NCI-H128 (cell line): ENCODE results near the gene GPRIN1.
A peak's percentile ranks its signal among the peaks of the same experiment; 100 is the strongest.
"Not testable (repeated sequence)": the region's sequence is repeated elsewhere in the genome, so short reads cannot be mapped to it uniquely, and the experiment has no call there.

Experiments used
- DNase-seq: peaks from one replicate; lab custom pipeline; 2025; ENCODE audit not compliant: unreplicated experiment; lab: John Stamatoyannopoulos, UW

The GPRIN1 gene

DNA sequence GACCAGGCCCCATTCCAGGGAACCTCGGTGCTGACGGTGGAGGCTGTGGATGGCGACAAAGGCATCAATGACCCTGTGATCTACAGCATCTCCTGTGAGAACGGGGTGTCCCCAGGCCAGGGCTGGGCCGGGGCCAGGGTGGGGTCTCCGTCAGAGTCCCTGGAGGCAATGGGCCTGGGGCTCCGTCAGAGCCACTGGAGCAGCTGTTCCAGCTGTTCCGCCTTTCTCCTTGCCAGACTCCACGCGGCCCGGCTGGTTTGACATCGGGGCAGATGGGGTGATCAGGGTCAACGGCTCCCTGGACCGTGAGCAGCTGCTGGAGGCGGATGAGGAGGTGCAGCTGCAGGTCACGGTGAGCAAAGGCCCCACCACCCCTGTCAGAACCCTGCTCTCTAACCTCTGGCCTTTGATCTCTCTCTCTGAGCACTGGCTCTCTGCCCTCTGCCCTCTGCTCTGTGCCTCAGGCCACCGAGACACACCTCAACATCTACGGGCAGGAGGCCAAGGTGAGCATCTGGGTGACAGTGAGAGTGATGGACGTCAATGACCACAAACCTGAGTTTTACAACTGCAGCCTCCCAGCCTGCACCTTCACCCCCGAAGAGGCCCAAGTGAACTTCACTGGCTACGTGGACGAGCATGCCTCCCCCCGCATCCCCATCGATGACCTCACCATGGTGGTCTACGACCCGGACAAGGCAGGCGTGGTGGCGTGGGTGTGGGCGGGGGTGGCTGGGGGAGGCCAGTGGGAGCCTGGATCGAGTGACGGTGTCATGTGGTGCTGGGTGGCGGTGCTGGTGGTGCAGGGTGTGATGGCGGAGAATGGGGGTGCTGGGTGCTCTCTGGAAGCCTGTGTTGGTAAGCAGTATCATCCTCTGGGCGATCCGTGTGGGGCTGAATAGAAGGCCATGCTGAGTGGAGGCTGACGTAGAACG lies 34.2 kb downstream of the GPRIN1 start:
- DNase-seq: no peak

DNA sequence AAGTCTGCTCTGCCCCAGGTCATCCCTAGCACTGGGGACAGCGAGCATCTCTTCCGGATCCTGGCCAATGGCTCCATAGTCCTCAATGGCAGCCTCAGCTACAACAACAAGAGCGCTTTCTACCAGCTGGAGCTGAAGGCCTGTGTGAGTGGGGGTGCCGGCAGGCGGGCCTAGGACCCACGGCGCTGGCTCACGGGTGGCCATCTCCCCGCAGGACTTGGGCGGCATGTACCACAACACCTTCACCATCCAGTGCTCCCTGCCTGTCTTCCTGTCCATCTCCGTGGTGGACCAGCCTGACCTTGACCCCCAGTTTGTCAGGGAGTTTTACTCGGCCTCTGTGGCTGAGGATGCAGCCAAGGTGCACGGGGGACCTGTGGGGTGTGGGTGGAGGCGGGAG lies 34.9 kb downstream of the GPRIN1 start:
- no peak for DNase-seq

DNA sequence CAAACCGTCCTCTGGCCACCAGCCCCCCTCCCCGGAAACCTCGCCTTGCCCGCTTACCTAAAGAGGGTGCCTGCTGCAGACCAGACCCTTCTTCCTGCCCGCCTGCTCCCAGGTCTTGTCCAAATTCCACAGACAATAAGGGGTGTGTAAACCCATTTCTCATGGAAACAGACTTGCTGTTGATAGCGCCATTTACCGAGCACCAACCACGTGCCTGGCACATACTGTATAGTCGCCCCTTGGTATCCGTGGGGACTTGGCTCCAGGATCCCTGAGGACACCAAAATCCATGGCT lies 35.7 kb downstream of the GPRIN1 start:
- DNase-seq: no peak

DNA sequence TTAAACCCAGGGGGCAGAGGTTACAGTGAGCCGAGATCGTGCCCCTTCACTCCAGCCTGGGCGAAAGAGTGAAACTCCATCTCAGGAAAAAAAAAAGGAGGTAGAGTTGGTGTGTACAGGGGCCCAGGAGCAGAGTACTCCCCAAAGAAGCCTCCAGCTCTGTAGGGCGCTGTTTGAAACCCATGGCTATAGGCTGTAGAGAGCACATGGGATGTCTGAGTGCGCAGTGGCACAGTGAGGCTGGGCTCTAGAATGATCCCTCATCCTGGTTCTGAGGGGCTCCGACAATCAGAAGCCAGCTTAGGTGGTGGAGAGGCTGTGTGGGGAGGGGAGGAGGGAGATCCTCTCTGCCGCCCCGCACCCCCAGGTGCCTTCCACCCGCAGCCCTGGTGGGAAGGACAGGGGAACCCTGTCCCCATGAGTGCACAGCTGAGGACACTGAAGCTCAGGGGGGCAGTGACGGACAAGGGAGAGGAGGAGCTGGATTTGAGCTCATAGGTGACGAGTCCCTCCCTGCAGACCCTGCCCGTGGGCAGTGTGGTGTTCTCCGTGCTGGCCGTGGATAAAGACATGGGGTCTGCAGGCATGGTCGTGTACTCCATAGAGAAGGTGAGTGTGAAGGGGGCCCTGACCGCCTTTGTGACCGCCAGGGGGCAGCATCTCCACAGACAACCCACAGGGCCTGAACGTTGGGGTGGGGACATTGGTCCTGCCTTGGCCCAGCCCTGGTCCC lies 36.2 kb downstream of the GPRIN1 start:
- DNase-seq: peak; percentile 0

DNA sequence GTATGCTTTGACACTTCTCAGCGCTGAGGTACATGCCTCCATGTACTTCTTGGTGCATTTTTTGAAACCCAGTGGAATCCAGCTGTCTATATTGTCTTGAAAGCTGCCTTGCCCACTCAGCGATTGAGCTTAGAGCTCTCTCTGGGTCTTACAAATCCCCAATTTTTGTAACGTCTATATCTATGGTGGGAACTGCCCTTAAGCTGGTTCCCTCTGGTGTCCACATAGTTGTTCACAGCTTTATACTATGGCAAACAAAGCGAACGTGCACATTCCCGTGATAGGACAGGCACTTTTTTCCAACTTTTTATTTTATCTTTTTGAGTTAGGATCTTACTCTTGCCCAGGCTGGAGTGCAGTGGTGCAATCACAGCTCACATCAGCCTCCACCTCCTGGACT lies 39.9 kb downstream of the GPRIN1 start:
- no peak for DNase-seq

DNA sequence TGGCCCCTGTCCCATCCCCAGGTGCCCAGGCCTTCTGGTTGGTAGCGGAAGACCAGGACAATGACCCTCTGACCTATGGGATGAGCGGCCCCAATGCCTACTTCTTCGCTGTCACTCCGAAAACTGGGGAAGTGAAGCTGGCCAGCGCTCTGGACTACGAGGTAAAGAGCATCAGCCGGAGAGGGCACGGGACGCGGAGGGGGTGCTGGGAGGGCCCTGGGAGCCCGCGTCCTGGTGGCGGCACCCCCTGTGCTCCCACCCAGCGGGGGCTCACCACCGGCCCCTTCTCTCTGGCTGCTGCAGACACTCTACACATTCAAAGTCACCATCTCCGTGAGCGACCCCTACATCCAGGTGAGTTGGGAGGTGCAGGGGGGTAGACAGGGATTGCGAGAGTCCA lies 41.3 kb downstream of the GPRIN1 start:
- DNase-seq: no peak

DNA sequence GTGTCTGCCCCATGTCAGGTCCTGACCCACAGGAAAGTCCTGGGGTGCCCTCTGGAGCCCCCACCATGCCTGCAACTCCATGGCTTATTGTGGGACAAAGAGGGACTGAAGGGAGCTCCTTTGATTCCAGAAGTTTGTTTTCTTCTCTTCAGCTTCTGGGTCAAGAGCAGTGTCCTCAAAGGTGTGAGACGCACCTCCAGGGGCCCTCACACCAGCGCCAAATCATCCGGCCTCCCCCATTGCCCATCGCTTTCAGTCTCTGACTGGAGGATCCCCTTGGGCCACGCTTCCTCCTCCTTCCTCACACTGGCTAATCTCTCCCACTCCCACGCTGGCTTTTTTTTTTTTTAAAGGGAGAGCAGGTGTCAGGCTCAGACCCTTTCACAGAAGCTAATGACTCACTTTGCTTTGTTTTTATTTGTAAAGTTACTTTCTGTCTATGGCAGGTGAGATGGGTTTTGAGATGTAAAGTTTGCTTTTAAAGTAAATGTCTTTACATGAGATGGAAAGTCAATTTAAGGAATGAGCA lies 44.1 kb downstream of the GPRIN1 start:
- DNase-seq: no peak

DNA sequence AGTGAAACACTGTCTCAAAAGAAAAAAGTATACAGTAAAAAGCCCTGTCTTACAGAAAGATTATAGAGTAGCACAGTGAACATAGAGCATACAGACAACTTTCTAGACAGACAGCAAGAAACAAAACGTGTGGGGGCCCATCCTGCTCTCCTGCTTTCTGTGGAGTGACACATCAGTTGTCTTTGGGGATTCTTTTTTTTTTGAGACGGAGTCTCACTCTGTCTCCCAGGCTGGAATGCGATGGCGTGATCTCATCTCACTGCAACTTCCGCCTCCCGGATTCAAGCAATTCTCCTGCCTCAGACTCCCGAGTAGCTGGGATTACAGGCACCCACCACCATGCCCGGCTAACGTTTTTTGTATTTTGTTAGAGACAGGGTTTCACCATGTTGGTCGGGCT lies 46.0 kb downstream of the GPRIN1 start:
- no peak for DNase-seq

DNA sequence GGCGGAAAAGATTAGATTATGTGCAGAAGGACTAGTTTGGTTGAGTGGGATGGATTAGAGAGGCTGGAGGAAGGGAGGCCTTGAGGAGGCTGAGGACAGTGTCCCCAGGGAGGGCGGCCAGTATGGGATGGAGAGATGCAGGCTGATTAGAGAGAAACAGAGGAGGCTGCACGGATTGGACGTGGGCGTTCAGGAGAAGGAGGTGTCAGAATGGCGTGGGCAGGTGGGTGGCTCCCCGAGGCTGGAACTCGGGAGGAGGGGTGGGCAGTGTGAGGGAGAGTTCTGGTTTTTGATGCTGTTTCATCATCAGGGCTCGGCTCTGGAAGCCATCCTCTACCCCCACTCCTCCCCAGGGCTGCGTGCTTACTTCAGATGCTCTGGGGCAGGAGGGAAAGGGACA lies 47.8 kb downstream of the GPRIN1 start:
- DNase-seq: no peak

DNA sequence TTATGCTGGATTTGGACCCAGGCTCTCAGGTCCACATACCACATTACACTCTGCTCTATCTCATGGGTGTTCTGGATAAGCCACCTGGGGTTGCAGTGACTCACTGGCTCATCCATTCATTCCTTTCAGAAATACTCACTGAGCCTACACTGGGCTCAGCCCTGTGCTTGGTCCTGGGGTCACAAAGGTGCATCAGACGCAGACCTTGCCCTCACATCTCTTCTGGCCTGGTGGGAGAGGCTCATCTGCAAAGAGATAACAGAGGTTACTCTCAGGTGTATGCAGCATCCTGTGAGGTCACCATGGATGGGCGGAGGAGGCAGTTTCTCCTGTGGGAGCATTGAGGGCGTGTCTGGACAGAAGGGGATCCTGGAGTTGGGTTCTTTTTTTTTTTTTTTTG lies 48.7 kb downstream of the GPRIN1 start:
- no peak for DNase-seq

DNA sequence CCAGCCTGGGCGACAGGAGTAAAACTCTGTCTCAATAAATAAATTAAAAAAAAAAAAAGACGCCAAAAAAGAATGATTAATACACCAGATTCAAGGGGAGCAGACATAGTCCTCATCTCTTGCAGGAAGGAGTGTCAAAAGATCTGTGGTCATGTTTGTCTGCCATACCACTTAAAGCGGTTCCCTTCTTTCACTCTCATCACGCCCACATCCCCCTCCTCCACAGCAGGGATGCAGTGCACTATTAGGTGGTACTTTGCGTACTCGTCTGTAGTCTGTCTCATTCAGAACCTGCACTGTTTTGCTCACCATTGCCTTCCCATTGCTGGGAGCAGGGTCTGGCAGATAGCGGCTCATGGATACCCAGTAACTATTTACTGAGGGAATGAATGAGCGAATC lies 49.6 kb downstream of the GPRIN1 start:
- DNase-seq: no peak

DNA sequence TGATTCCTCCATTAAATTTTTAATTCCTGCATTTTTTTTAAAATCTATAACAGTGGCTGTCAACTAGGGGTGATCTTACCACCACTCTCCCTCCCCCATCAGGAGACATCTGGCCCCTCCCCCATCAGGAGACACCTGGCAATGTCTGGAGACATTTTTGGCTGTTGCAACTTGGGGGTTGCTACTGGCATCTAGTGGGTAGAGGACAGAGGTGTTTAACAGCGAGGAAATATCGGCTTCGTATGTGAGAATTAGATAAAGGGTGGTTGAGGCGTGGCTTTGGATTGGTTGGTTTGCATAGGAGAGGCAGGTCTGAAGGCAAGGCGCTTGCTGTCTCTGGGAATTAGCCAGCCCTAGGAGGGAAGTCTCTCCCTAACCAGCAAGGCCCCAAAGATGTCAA lies 50.3 kb downstream of the GPRIN1 start:
- DNase-seq: no peak

DNA sequence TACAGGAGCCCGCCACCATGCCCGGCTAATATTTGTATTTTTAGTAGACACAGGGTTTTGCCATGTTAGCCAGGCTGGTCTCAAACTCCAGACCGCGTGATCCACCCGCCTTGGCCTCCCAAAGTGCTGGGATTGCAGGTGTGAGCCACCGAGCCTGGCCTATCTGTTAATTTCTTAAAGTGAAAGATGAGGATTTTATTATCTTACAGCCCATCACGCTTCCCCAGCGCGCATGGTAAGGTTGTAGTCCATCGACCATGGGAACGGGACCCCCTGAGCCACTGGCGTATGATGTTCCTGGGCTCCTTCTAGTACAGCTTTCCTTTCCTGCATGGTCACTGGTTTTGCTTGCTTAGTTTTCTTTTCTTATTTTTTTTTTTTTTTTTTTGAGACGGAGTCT lies 52.1 kb downstream of the GPRIN1 start:
- no peak for DNase-seq

DNA sequence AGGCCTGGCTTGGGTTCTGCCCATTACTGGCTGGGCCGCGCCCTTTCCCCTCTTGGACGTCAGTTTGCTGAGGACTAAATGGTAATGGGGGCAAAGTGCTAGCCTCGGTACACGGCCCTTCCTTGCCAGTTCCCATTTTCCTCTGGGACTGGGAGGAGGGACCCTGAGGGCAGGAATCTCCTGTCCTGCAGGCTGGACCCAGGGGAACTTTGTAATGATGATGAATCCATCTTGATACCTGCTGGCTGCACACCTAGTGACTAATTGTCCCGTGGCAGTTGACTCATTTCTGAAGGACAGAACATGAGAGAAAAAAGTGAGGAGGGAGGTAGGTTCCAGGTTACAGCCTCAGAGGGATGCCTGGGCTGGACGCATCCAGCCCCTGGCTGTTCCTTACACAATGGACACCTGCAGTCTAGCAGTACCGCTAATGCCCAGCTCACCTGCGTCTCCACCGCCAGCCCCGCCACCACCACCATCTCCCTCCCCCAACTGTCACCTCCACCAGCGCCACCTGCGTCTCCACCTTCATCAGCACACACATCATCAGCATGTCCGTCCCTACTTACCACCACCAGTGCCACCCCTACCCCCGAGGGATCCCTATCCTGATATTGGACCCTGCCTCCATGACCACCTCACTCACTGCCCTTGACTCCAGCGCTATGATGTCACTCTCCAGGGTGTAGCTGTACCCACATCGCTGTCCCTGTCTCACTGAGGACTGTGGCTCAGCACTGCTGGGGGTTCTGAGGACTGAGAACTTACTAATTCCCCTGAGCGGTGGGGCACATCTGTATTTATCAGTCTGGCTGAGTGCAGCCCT lies 56.5 kb downstream of the GPRIN1 start:
- DNase-seq: no peak

DNA sequence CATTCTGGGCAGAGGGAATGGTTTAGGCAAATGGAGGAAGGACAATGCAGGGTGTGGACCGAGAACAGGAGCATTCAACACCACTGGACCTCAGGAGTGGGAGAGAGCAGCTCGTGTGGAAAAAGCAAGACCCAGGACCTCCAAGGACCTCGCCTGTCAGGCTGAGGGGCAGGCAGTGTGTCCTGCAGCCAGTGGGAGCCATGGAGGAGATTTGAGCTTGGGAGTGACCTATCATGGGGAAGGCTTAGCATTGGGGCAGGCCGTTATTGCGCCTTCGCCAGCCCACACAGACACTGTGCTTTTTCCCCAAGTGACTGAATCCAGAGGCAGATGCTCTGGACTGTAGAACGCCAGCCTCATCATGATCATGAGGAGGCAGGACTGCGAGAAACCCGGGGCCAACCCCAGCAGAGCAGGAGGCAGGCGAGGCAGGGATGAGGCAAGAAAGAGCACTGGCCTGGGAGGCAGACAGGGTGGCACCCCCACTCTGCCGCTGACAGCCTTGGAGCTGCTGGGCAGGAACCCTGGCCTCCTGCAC lies 57.6 kb downstream of the GPRIN1 start:
- no peak for DNase-seq

DNA sequence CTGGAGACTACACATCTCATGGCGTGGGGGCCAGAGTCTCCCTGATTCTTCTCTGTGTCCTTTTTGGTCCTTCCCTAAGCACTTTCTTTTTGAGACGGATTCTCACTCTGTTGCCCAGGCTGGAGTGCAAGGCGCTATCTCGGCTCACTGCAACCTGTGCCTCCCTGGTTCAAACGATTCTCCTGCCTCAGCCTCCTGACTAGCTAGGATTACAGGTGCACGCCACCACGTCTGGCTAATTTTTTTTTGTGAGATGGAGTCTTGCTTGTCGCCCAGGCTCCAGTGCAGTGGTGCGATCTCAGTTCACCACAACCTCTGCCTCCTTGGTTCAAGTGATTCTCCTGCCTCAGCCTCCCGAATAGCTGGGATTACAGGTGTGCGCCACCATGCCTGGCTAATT lies 59.0 kb downstream of the GPRIN1 start:
- DNase-seq: not testable (repeated sequence)

DNA sequence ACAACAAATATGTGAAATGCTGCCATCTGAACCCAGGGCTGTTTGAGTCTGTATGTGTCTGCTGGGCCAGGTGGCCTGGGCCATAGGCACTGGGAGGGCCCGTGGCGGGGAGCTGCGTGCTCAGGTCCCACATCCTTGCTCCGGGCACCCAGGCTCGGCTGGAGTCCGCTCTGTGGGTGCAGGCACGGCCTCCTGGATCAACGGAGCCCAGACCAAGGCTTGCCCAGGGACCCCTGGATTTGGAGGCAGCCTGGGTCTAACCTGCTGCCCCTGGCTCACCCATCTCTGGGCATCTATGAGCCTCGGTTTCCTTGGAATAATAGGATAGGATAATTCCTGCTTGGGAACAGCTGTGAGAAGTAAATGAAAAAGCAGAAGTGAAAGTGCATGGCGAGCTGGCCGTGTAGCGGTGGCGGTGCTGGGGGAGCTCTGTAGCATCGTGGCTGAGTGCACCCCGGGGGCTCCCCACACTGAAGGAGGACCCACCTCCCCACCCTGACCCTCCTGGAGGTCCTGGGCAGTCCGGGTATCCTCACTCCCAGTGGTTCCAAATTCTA lies 59.6 kb downstream of the GPRIN1 start:
- no peak for DNase-seq

DNA sequence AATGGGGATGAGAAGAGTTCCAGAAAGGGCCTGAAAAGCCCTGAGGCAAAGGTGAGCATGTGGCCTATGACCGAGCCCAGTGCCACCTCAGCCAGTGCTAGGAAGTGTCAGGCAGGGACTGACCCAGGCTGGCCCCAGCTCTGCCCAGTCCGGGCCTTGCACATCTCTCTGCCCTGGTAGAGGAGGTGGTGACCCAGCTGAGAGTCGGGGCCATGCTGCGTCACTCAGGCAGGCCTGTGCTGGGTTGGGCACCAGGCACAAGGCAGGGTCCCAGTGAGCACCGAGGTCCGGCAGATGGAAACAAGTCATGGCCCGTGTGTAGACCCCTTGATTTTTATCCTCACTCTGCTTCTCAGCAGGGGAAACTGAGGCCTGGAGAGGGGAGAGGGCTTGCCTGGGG lies 60.1 kb downstream of the GPRIN1 start:
- no peak for DNase-seq

DNA sequence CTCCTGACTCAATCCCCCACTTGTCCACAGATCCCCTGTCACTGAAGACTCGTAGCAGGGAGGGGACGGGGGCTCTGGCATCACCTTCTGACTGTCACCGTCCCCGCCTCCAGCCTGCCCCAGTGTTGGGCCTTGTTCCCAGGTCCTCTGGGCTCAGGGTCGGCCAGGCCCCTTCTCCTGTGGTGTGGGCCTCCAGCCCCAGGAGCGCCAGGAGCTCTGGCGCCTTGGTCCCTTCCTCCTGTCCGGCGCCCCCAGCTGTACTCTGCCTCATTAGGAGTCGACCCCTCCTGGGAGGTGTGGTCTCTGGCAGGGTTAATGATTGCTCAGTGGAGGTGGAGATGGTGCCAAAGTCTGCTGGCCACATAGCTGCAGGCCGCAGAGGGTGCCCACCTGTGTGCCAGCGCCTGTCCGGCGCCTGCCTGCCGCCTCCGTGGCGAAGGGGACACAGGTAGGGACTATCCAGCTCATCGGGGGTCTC lies 61.0 kb downstream of the GPRIN1 start, which contains the start of gene CDHR2:
Gene CDHR2 (plus strand): TSS at position 376 of the 478 bp plus-strand sequence. CDS start 16,011 bp downstream, outside the sequence.
- no peak for DNase-seq

DNA sequence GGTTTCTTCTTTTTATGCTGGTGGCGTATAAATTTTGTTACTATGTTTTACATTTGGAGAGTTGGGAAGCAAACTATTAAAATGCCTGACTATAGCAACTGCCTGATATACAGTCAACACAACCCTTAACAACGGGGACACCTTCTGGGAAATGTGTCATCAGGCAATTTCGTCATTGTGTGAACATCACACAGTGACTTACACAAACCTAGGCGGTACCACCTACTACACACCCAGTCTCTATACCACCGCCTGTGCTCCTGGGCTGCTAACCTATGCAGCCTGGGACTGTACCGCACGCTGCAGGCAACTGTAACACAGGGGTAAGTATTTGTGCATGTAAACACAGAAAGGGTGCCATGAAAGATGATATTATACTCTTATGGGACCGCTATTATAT lies 62.2 kb downstream of the GPRIN1 start:
- no peak for DNase-seq
